ENCODE measurements around the gene RUVBL1. TPM values are rescaled to one million over a fixed set of nuclear protein-coding genes. Genes with fewer than 3 reads are reported as not detected.

Gene RUVBL1
- total RNA-seq, 2 donors from 2014 or later: 16.1 to 48.2 TPM

DNA sequence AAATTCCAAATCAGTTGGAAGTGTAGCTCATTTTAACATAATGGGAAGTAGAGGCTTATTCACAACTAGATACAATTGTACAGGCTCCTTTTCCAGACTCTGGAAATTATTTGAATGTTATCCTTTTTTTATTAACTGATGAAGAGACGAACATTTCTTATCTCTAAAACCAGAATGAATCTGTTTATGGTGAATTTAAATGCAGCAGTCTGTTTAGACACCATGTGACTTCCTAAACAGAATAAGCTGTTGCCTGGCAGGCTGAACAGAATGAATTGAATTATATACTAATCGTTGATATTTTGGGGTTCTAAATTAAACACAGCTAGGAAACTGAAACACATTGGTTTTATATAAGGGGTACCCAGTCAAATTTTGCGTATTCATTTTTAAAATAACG, 67.4 kb downstream of the RUVBL1 start:
- TF ChIP-seq, protein P1, sequence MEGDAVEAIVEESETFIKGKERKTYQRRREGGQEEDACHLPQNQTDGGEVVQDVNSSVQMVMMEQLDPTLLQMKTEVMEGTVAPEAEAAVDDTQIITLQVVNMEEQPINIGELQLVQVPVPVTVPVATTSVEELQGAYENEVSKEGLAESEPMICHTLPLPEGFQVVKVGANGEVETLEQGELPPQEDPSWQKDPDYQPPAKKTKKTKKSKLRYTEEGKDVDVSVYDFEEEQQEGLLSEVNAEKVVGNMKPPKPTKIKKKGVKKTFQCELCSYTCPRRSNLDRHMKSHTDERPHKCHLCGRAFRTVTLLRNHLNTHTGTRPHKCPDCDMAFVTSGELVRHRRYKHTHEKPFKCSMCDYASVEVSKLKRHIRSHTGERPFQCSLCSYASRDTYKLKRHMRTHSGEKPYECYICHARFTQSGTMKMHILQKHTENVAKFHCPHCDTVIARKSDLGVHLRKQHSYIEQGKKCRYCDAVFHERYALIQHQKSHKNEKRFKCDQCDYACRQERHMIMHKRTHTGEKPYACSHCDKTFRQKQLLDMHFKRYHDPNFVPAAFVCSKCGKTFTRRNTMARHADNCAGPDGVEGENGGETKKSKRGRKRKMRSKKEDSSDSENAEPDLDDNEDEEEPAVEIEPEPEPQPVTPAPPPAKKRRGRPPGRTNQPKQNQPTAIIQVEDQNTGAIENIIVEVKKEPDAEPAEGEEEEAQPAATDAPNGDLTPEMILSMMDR (IDR thresholded peaks at IDR 0.05): no peak
- intact Hi-C loops (cut with DNase I): no loop called here
- no peak for DNase-seq
- H3K36me3 ChIP-seq: peaks cover 10% of the 10 kb centered on the region
- peaks cover 18% of the 10 kb centered on the region for H3K4me1 ChIP-seq
- no peaks in the 10 kb centered on the region for H3K27me3 ChIP-seq
- H3K9ac ChIP-seq (ENCODE audit: low read depth in 2 of 2, low read length in 2 of 2): no peak overlapping the region
- H3K9me3 ChIP-seq: no peaks in the 10 kb centered on the region
- no peak overlapping the region for H3K27ac ChIP-seq
- H3K4me3 ChIP-seq: no peak overlapping the region

- Histone ChIP-seq H3K27me3 (no peaks in the 10 kb centered on the region), H3K27ac (no peak overlapping the region), H3K36me3 (peaks cover 10% of the 10 kb centered on the region), H3K4me3 (peak overlapping the region; percentile 91), H3K4me1 (peaks cover 18% of the 10 kb centered on the region), H3K9me3 (no peaks in the 10 kb centered on the region), H3K9ac (ENCODE audit: low read depth in 2 of 2, low read length in 2 of 2) (no peak overlapping the region)
- intact Hi-C loops (cut with DNase I): no loop called here
- DNase-seq: no peak
- TF ChIP-seq, protein P1 (IDR thresholded peaks at IDR 0.05): no peak
Measured at GRCh38 chr3:128054367-128054766, 69.2 kb downstream of the RUVBL1 start.

DNA sequence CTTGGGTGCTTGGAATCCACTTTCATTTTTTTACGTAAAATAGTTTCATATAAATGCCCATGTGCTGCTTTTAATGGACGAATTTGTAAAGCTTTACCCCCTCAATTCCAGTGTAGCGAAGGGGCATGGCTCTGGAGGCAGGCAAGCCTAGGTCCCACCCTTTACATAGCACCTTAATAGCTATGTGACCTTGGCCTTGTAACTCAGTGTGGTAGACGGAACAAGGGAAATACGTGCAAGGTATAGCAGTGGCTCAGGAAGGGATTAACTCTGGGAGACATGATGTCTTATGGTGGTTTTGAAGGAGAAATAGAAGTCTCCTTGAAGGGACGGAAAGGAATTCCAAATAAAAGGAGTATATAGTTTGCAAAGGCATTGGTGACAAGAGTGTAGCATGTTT, 70.0 kb downstream of the RUVBL1 start:
- intact Hi-C loops (cut with DNase I): no loop called here
- H3K4me3 ChIP-seq: peak overlapping the region; percentile 91
- H3K36me3 ChIP-seq: peaks cover 10% of the 10 kb centered on the region
- TF ChIP-seq, protein P1 (IDR thresholded peaks at IDR 0.05): no peak
- H3K27ac ChIP-seq: peak overlapping the region; percentile 93
- H3K9ac ChIP-seq (ENCODE audit: low read depth in 2 of 2, low read length in 2 of 2): peak overlapping the region; percentile 93 to 99
- no peak for DNase-seq
- H3K9me3 ChIP-seq: no peaks in the 10 kb centered on the region
- H3K4me1 ChIP-seq: peaks cover 18% of the 10 kb centered on the region
- H3K27me3 ChIP-seq: no peaks in the 10 kb centered on the region

- Histone ChIP-seq H3K4me1 (peaks cover 18% of the 10 kb centered on the region), H3K9me3 (no peaks in the 10 kb centered on the region), H3K9ac (ENCODE audit: low read depth in 2 of 2, low read length in 2 of 2) (peak overlapping the region; percentile 93 to 99), H3K27me3 (no peaks in the 10 kb centered on the region), H3K4me3 (peak overlapping the region; percentile 91), H3K36me3 (peaks cover 10% of the 10 kb centered on the region), H3K27ac (peak overlapping the region; percentile 93)
- TF ChIP-seq, protein P1 (IDR thresholded peaks at IDR 0.05): no peak
- no peak for DNase-seq
- intact Hi-C loops (cut with DNase I): no loop called here
Measured at GRCh38 chr3:128052595-128053351, 70.8 kb downstream of the RUVBL1 start.

GRCh38 chr3:128051837-128052594, 71.6 kb downstream of the RUVBL1 start, which contains the start of gene SEC61A1:
SEC61A1 (plus strand) TSS chr3:128052437; CDS start chr3:128052553, 116 bp downstream.
- H3K9me3 ChIP-seq: no peaks in the 10 kb centered on the region
- peak within 1 kb of the TSS; percentile 93 for H3K27ac ChIP-seq
- H3K9ac ChIP-seq (ENCODE audit: low read depth in 2 of 2, low read length in 2 of 2): peak within 1 kb of the TSS; percentile 93 to 99
- intact Hi-C loops (cut with DNase I): no loop called here
- peak within 1 kb of the TSS; percentile 91 for H3K4me3 ChIP-seq
- peak; percentile 95 for DNase-seq
- no peaks in the 10 kb centered on the region for H3K27me3 ChIP-seq
- peaks cover 18% of the 10 kb centered on the region for H3K4me1 ChIP-seq
- TF ChIP-seq, protein P1 (IDR thresholded peaks at IDR 0.05): no peak
- H3K36me3 ChIP-seq: peaks cover 10% of the 10 kb centered on the region
